Type B pancreatic cell (in vitro differentiated cells): Measurements from ENCODE around the gene CCSER2. TPM values are rescaled to one million over a fixed set of nuclear protein-coding genes. Genes with fewer than 3 reads are reported as not detected.
A peak's percentile ranks its signal among the peaks of the same experiment; 100 is the strongest.
"Not testable (repeated sequence)": the region's sequence is repeated elsewhere in the genome, so short reads cannot be mapped to it uniquely, and the experiment has no call there.

Experiments
- DNase-seq: peaks from one replicate; pipeline ENCODE4 v3.0.0; 2021; ENCODE audit warnings: mixed read lengths; ENCODE audit not compliant: unreplicated experiment; ENCODE audit errors: extremely low spot score
- H3K27ac Mint-ChIP-seq: 2 replicates; pipeline ENCODE4 v1.8.0; 2021; ENCODE audit warnings: mild to moderate bottlenecking, mixed read lengths
- H3K27me3 Mint-ChIP-seq: 2 replicates; pipeline ENCODE4 v1.8.0; 2021; ENCODE audit warnings: mixed read lengths
- H3K36me3 Mint-ChIP-seq: 2 replicates; pipeline ENCODE4 v1.8.0; 2021; ENCODE audit warnings: mixed read lengths
- H3K4me1 Mint-ChIP-seq: one replicate; pipeline ENCODE4 v1.8.0; 2021; ENCODE audit warnings: mixed read lengths; ENCODE audit not compliant: unreplicated experiment
- H3K4me3 Mint-ChIP-seq: 2 replicates; pipeline ENCODE4 v1.8.0; 2021; ENCODE audit warnings: mild to moderate bottlenecking, mixed read lengths
- H3K9me3 Mint-ChIP-seq: 2 replicates; pipeline ENCODE4 v1.8.0; 2021; ENCODE audit warnings: mixed read lengths
- CTCF ChIP-seq: fragments of 200-600 bp; sonication (generic); conservative IDR thresholded peaks from 2 replicates; pipeline ENCODE4 v1.5.0; 2021; ENCODE audit warnings: antibody characterized with exemption, mild to moderate bottlenecking
- total RNA-seq: library from RNA; stranded (reverse); gene quantifications from 2 replicates; pipeline ENCODE4 v1.2.1, GENCODE V29; 2021; ENCODE audit warnings: low replicate concordance

Gene CCSER2
- total RNA-seq, 1 donor from 2014 or later: 43.9 TPM

GRCh38 chr10:84522612-84523462, 194.4 kb downstream of the CCSER2 start:
- Mint-ChIP-seq H3K27me3 (no peaks in the 10 kb centered on the region), H3K4me3 (peak overlapping the region; percentile 59), H3K36me3 (peaks cover 4% of the 10 kb centered on the region), H3K4me1 (peaks cover 39% of the 10 kb centered on the region), H3K9me3 (peaks cover 11% of the 10 kb centered on the region), H3K27ac (peak overlapping the region; percentile 94)
- no peak for TF ChIP-seq CTCF
- no peak for DNase-seq

- H3K9me3 Mint-ChIP-seq: peaks cover 11% of the 10 kb centered on the region
- no peak for DNase-seq
- TF ChIP-seq CTCF: no peak
- H3K4me1 Mint-ChIP-seq: peaks cover 39% of the 10 kb centered on the region
- peaks cover 4% of the 10 kb centered on the region for H3K36me3 Mint-ChIP-seq
- H3K27me3 Mint-ChIP-seq: no peaks in the 10 kb centered on the region
- H3K27ac Mint-ChIP-seq: peak overlapping the region; percentile 94
- H3K4me3 Mint-ChIP-seq: peak overlapping the region; percentile 59
Measured at GRCh38 chr10:84523526-84523925, 195.1 kb downstream of the CCSER2 start.

GRCh38 chr10:84524435-84524834, 196.0 kb downstream of the CCSER2 start:
- TF ChIP-seq CTCF: no peak

GRCh38 chr10:84525120-84525806, 196.9 kb downstream of the CCSER2 start:
- Mint-ChIP-seq H3K27ac (peak overlapping the region; percentile 77), H3K4me1 (peaks cover 39% of the 10 kb centered on the region)

More at GRCh38 chr10:84524435-84524834, 196.0 kb downstream of the CCSER2 start:
- Mint-ChIP-seq H3K4me1 (peaks cover 39% of the 10 kb centered on the region), H3K4me3 (peak overlapping the region; percentile 59), H3K9me3 (peaks cover 11% of the 10 kb centered on the region), H3K36me3 (peaks cover 4% of the 10 kb centered on the region), H3K27ac (peak overlapping the region; percentile 77), H3K27me3 (no peaks in the 10 kb centered on the region)
- DNase-seq: no peak

GRCh38 chr10:84525807-84526182, 197.4 kb downstream of the CCSER2 start:
- peak overlapping the region; percentile 77 for H3K27ac Mint-ChIP-seq
- peaks cover 11% of the 10 kb centered on the region for H3K9me3 Mint-ChIP-seq
- H3K36me3 Mint-ChIP-seq, H3K27me3 Mint-ChIP-seq, DNase-seq, H3K4me3 Mint-ChIP-seq: not testable (repeated sequence)
- peaks cover 34% of the 10 kb centered on the region for H3K4me1 Mint-ChIP-seq

More at GRCh38 chr10:84525120-84525806, 196.9 kb downstream of the CCSER2 start:
- TF ChIP-seq CTCF: no peak
- no peaks in the 10 kb centered on the region for H3K27me3 Mint-ChIP-seq
- peaks cover 4% of the 10 kb centered on the region for H3K36me3 Mint-ChIP-seq
- H3K4me3 Mint-ChIP-seq: no peak overlapping the region
- peaks cover 11% of the 10 kb centered on the region for H3K9me3 Mint-ChIP-seq
- DNase-seq: no peak

GRCh38 chr10:84527386-84527785, 199.0 kb downstream of the CCSER2 start:
- Mint-ChIP-seq H3K4me3 (peak overlapping the region; percentile 24), H3K9me3 (peaks cover 11% of the 10 kb centered on the region), H3K4me1 (peaks cover 25% of the 10 kb centered on the region), H3K27ac (peak overlapping the region; percentile 77)
- not testable (repeated sequence) for H3K36me3 Mint-ChIP-seq, DNase-seq, H3K27me3 Mint-ChIP-seq

- peaks cover 11% of the 10 kb centered on the region for H3K9me3 Mint-ChIP-seq
Measured at GRCh38 chr10:84528526-84528925, 200.1 kb downstream of the CCSER2 start.

More at GRCh38 chr10:84528526-84528925, 200.1 kb downstream of the CCSER2 start:
- DNase-seq, H3K4me3 Mint-ChIP-seq, H3K27me3 Mint-ChIP-seq, H3K36me3 Mint-ChIP-seq: not testable (repeated sequence)
- peak overlapping the region; percentile 77 for H3K27ac Mint-ChIP-seq
- peaks cover 13% of the 10 kb centered on the region for H3K4me1 Mint-ChIP-seq
